Measurements from ENCODE around the gene PABPN1L. TPM values are rescaled to one million over a fixed set of nuclear protein-coding genes. Genes with fewer than 3 reads are reported as not detected.
A peak's percentile ranks its signal among the peaks of the same experiment; 100 is the strongest.
"Not testable (repeated sequence)": the region's sequence is repeated elsewhere in the genome, so short reads cannot be mapped to it uniquely, and the experiment has no call there.

PABPN1L gene
- total RNA-seq, 1 experiment from 2014 or later: not detected

DNA sequence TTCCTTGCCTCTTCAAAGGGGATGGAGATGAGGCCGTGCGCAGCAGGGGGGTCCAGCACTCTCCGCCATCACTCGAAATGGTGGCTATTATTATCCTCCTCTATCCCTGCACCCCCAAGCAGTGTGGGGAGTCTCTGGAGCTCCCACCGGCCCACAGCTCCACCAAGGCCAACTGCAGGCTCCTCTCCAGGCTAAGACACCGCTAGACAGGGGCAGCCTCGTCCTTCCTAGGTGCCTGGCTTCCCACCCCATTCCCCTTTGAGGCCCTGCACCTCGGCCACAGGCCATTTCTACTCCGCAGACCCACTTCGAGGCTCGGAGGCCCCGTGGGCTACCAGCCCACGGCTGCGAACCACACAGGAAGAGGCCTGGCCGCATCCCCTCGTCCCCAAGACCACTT is 39.6 kb upstream of the PABPN1L start:
- Histone ChIP-seq H3K27ac (no peak overlapping the region), H3K36me3 (no peaks in the 10 kb centered on the region), H3K27me3 (no peaks in the 10 kb centered on the region), H3K9me3 (replicated peaks) (no peaks in the 10 kb centered on the region), H3K4me1 (no peaks in the 10 kb centered on the region), H3K4me3 (no peak overlapping the region)
- no peak for DNase-seq

DNA sequence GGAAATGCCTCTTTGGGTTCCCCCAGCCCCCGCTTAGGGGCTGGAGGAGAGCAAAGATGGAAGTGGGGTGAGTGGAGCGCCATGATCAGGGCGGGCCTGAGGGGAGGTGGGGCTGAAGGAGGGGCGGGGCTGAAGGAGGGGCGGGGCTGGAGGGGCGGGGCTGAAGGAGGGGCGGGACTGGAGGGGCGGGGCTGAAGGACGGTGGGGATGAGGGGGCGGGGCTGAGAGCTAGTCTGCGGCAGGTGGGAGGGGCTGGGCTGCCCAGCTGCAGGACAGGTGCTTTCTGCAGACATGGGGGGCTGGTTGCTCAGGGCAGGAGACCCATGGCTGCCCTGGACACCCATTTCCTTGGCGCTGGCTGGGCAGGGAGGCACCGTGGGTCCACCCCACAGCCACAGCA is 39.1 kb upstream of the PABPN1L start:
- Histone ChIP-seq H3K9me3 (replicated peaks) (no peaks in the 10 kb centered on the region), H3K27me3 (no peaks in the 10 kb centered on the region), H3K27ac (no peak overlapping the region), H3K4me1 (no peaks in the 10 kb centered on the region), H3K4me3 (no peak overlapping the region), H3K36me3 (no peaks in the 10 kb centered on the region)
- DNase-seq: peak in 1 of 2 experiments; percentile 42

DNA sequence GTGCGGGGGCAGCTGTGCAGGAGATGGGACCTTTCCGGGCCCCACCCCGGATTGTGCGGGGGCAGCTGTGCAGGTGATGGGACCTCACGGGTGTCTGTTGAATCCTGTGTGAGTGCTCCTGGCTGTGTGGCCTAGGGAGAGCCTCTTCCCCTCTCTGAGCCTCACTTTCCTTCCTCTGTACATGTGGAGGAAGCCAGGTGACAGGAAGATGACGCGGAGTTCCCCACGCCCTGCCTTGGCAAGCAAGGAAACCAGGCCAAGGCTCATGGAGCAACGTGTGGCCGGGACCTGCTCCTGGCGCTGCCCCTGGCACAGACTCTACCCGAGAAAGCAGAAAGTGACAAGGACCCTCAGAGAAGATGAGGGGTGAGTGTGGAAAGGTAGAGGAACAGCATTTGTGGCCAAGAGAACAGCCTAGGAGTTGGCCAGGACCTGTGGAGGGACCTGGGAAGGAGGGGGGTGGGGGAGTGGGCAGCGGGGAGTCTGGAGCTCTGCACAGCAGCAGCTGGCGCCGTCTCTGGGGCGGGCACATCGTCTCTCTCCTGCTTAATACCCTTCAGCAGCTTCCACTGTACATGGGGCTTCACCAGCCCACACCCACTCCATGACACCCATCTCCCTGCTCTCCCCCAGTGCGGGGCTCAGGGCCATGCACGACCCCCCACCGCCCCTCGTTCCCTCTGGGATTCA is 38.4 kb upstream of the PABPN1L start:
- Histone ChIP-seq H3K36me3 (no peaks in the 10 kb centered on the region), H3K27ac (no peak overlapping the region), H3K4me3 (no peak overlapping the region), H3K4me1 (no peaks in the 10 kb centered on the region), H3K9me3 (replicated peaks) (no peaks in the 10 kb centered on the region), H3K27me3 (no peaks in the 10 kb centered on the region)
- no peak for DNase-seq

DNA sequence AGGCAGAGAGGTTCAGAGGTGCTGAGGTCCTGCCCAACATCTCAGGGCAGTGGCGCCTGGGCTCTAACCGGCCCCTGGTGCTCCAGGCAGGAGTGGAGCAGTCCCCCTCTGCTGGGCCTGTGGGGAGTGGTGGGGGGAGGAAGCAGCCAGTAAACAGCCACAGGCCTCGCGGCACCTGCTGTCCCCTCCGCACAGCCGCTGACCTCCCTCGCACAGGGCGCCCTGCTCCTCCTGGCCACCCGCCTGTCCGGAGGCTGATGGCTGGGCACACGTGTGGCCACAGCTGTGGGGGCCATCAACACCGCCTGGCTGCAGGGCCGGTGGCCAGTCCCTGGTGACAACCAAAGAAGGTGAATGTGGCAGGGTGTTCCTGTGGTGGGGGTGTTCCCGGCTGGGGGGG is 36.8 kb upstream of the PABPN1L start:
- Histone ChIP-seq H3K27me3 (no peaks in the 10 kb centered on the region), H3K36me3 (no peaks in the 10 kb centered on the region), H3K27ac (no peak overlapping the region), H3K4me1 (no peaks in the 10 kb centered on the region), H3K9me3 (replicated peaks) (no peaks in the 10 kb centered on the region), H3K4me3 (no peak overlapping the region)
- peak; percentile 62 to 66 for DNase-seq

DNA sequence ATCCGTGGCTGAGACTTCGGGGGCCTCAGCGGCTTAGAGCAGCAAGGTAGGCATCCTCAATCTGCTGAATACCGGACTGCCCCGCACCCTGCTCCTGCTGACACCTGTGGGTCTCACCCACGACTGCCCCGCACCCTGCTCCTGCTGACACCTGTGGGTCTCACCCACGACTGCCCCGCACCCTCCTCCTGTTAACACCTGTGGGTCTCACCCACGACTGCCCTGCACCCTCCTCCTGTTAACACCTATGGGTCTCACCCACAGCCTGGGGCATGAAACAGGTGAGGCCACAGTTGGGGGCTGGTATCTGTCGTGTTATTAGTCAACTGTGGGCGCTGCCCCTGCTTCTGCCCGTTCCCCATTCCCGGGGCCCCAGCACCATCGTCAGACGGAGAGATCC is 36.3 kb upstream of the PABPN1L start:
- H3K4me3 ChIP-seq: no peak overlapping the region
- no peak for DNase-seq
- no peaks in the 10 kb centered on the region for H3K9me3 ChIP-seq (replicated peaks)
- no peak overlapping the region for H3K27ac ChIP-seq
- no peaks in the 10 kb centered on the region for H3K27me3 ChIP-seq
- no peaks in the 10 kb centered on the region for H3K4me1 ChIP-seq
- no peaks in the 10 kb centered on the region for H3K36me3 ChIP-seq

DNA sequence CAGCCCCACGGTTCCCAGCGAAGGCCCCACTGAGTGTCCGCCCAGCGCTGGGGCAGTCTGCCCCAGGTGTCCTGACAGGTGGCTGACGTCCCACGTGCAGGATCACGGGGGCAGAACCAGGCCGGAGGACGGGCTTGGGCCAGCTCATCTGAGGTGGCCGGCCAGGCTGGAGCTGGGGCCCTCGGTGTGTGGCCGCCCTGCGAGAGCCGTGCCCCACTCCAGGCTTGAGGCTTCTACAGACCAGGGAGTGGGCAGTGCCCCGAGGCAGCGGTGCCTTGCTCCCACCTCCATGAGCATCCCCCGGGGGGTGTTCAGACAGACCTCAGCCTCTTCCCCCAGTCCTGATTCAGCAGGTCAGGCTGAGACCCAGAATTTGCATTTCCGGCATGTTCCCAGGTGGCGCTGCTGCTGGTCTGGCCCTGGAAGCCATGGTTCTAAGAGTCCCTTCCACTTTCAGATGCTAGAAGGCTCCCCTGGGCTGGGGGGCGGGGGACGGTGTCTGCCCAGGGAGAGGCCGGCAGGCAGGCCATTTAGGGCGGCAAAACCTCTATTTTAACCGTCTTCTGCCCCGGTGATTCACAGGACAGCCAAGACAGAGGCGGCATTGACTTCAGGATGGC is 35.4 kb upstream of the PABPN1L start:
- no peak for DNase-seq
- no peaks in the 10 kb centered on the region for H3K4me1 ChIP-seq
- no peaks in the 10 kb centered on the region for H3K36me3 ChIP-seq
- H3K9me3 ChIP-seq (replicated peaks): no peaks in the 10 kb centered on the region
- no peaks in the 10 kb centered on the region for H3K27me3 ChIP-seq
- H3K27ac ChIP-seq: no peak overlapping the region
- H3K4me3 ChIP-seq: no peak overlapping the region

DNA sequence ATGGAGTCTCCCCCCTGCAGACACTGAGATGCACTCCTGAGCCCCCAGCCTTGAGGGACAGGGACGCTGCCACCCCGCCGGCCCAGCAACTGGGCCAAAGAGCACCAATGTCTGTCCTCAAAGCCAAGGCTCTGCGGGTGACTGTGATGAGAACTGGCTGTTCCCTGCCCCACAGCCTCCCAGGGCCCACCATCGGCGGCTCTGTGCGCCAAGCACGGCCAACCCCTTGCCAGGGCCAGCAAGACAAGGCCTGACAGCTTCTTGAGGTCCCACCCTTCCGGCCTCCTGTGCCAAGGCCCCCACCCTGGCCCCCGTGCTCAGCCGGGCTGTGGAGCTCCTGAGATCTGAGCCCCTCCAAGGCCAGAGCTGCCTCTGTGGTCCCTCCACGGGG is 34.2 kb upstream of the PABPN1L start:
- Histone ChIP-seq H3K4me1 (no peaks in the 10 kb centered on the region), H3K4me3 (no peak overlapping the region)

DNA sequence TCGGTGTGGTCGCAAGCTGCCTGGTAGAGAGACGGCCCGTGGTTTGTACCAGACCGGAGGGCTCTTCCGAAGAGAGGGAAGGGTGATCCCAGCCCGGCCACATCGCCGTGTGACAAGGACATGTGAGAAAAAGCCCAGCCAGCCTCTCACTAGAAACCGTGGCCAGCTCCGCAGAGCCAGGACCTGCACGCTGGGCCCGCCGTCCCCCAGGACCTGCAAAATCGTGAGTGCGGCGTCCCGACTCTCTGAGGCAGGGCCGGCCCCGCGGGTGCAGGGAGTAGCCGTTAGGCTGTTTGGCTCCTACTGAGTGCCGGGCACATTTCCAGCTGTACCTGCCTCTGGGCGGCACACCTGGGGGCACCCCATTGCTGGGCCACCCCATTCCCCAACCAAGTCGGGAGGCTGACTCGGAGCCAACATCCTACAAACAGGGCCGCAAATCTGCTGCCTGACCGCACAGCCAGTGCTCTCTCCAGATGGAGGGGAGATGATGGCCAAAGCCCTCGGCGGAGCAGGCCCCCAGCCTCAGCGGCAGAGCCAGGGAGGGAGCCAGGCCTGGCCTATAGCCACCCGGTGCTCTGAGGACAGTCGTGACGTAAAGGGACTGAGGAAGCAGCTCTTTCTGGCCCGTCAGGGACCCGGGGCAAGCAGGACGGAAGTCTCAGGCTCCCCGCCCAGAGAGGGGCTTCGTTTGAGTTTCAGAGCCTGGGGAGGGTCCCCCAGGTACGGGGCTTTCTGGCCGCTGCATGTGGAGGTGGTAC is 33.6 kb upstream of the PABPN1L start:
- Histone ChIP-seq H3K36me3 (no peaks in the 10 kb centered on the region), H3K4me1 (no peaks in the 10 kb centered on the region), H3K27ac (no peak overlapping the region), H3K27me3 (no peaks in the 10 kb centered on the region), H3K4me3 (no peak overlapping the region), H3K9me3 (replicated peaks) (no peaks in the 10 kb centered on the region)
- no peak for DNase-seq

More for the DNA sequence above, 34.2 kb upstream of the PABPN1L start:
- Histone ChIP-seq H3K27ac (no peak overlapping the region), H3K27me3 (no peaks in the 10 kb centered on the region), H3K9me3 (replicated peaks) (no peaks in the 10 kb centered on the region), H3K36me3 (no peaks in the 10 kb centered on the region)
- DNase-seq: no peak

DNA sequence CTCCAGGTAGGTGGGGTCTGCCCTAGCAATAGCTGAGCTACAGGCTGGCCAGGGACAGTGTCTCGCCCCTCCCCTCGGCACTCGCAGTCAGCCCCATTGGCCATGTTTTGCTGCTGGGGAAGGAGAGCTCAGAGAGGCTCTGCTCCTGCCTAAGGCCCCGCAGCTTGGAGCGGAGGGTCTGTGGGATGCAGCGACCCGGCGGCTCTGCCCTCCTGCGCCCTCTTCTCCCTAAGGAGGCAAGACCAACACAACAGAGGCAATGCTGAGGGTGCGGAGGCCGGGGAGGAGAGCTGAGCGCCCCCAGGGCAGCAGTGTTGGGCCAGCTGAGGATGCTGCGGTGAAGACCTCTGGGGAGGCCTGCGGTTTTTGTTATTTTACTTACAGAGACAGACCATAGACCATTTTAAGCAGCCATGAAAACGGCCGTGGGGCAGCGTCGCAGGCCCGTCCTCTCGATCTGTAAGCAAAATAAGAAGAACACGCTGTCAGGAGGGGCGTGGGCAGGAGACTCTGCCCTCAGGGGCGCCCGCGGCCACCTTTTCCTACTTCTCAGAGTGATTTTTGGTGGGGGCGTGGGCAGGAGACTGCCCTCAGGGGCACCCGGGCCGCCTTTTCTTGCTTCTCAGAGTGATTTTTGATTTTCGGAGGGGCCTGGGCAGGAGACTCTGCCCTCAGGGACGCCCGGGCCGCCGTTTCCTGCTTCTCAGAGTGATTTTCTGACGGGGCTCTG is 31.4 kb upstream of the PABPN1L start:
- Histone ChIP-seq H3K4me3 (no peak overlapping the region), H3K27me3 (no peaks in the 10 kb centered on the region), H3K4me1 (no peaks in the 10 kb centered on the region), H3K36me3 (no peaks in the 10 kb centered on the region), H3K27ac (no peak overlapping the region), H3K9me3 (replicated peaks) (no peaks in the 10 kb centered on the region)
- DNase-seq: no peak

DNA sequence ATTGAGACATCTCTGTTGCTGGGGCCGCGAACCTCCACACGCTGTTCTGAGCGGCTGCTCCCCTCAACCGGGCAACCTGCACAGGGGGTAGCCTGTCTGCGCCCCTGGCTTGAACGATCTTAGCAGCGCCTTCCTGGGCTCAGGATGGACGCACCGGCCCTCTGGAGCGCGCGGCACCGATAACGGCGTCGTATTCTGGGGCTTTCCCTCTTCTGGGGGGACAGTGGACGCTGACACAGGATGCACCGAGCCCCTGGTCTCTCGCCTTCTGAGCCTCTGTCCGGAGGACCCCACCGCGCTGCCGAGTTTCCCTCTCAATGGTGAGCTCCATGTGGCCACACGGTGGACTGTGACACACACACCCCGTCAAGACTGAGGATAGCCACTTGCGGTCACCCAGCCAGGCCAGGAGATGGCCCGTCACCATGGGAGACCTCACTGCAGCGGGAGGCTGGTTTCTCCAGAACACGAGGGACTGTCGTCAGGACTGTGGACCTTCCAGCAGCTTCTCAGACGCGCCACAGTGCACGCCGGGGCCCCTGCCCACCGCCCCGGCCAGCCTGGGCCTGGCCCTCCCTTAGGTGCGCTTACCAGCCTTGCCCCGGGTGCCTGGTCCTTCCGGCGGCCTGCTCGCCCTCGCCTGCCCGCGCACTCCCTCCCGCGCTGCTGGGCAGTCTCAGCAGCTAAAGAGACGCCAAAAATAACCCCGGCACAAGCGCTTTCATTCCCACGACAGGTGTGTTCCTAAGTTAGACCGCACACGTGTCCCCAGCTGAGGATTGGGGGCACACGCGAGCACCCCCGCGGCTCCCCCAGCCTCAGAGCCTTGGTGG is 30.0 kb upstream of the PABPN1L start:
- H3K27ac ChIP-seq: no peak overlapping the region
- DNase-seq: no peak
- H3K4me3 ChIP-seq: no peak overlapping the region
- H3K36me3 ChIP-seq: no peaks in the 10 kb centered on the region
- no peaks in the 10 kb centered on the region for H3K27me3 ChIP-seq
- H3K9me3 ChIP-seq (replicated peaks): no peaks in the 10 kb centered on the region
- H3K4me1 ChIP-seq: no peaks in the 10 kb centered on the region

DNA sequence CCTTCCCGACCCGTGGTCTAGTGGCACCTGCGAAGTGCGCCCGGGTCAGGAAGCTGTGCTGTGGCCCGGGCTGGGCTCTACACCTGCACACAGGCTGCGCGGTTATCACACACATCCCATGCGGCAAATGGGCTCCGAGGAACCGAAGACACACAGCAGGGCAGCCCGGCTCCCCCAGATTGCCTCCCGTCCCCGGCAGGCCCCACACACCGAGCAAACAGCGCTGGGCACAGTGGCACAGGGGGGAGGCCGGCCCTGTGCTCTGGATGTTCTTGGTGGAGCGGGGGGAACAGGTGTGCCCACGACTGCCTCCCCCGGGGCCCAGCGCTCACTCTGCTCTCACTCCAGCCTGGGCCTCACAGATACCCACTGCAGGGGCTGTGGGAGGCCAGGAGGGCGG is 28.9 kb upstream of the PABPN1L start:
- H3K27ac ChIP-seq: no peak overlapping the region
- no peak for DNase-seq
- H3K36me3 ChIP-seq: no peaks in the 10 kb centered on the region
- no peaks in the 10 kb centered on the region for H3K9me3 ChIP-seq (replicated peaks)
- no peaks in the 10 kb centered on the region for H3K4me1 ChIP-seq
- H3K27me3 ChIP-seq: no peaks in the 10 kb centered on the region
- H3K4me3 ChIP-seq: no peak overlapping the region

DNA sequence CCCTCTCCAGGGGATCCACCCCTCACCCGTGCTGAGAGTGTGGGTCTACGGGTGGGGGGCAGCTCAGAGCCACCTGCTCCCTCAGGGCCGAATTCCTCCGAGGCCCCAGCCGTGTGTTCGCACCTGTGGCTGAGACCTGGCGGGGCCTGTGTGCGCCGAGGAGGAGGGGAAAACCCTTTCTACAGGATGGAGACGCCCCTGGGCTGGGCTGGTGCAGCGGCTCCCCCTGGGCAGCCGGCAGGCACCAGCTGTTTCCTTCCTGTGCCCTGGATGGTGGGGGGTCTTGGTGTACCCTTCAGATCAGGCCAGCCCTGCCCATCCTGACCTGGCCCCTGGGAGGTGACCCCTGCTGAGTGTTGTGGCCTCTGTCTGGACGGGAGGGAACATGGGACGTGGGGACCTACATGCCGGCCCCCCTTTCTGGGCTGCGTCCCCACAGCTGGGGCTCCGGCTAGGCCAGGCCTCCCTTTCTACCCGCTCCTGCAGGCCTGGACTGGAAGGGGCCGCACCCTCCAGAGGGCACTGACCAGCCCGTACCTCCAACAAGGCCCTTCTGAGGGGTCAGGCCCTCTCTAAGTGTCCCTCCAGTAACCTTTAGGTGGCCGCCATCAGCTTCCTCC is 28.3 kb upstream of the PABPN1L start:
- Histone ChIP-seq H3K4me1 (no peaks in the 10 kb centered on the region), H3K27me3 (no peaks in the 10 kb centered on the region)

DNA sequence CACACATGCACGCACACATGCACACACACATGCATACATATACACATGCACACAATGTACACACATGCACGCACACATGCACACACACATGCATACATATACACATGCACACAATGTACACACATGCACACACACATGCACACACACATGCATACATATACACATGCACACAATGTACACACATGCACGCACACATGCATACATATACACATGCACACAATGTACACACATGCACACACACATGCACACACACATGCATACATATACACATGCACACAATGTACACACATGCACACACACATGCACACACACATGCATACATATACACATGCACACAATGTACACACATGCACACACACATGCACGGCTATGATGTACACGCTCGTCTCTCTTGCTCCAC is 27.8 kb upstream of the PABPN1L start:
- DNase-seq; H3K27me3 ChIP-seq; H3K4me3 ChIP-seq; H3K27ac ChIP-seq; H3K9me3 ChIP-seq (replicated peaks); H3K4me1 ChIP-seq; H3K36me3 ChIP-seq: not testable (repeated sequence)

More for the DNA sequence above, 28.3 kb upstream of the PABPN1L start:
- H3K9me3 ChIP-seq (replicated peaks): no peaks in the 10 kb centered on the region
- DNase-seq: no peak
- H3K27ac ChIP-seq: no peak overlapping the region
- H3K36me3 ChIP-seq: no peaks in the 10 kb centered on the region
- no peak overlapping the region for H3K4me3 ChIP-seq
